B cell (primary cell): ENCODE results near the gene OR7A10.

Experiments
- EZH2 ChIP-seq: IDR thresholded peaks from 2 replicates; pipeline ENCODE4 v1.6.1; 2012; ENCODE audit warnings: borderline replicate concordance, low read depth, mild to moderate bottlenecking, moderate library complexity, low read length; ENCODE audit not compliant: insufficient read depth, poor library complexity, severe bottlenecking
- TF ChIP-seq, protein P1 (sequence below): fragments of 200-600 bp; IDR thresholded peaks from one replicate; pipeline ENCODE4 v1.8.0; 2022; ENCODE audit warnings: antibody characterized with exemption, mild to moderate bottlenecking

DNA sequence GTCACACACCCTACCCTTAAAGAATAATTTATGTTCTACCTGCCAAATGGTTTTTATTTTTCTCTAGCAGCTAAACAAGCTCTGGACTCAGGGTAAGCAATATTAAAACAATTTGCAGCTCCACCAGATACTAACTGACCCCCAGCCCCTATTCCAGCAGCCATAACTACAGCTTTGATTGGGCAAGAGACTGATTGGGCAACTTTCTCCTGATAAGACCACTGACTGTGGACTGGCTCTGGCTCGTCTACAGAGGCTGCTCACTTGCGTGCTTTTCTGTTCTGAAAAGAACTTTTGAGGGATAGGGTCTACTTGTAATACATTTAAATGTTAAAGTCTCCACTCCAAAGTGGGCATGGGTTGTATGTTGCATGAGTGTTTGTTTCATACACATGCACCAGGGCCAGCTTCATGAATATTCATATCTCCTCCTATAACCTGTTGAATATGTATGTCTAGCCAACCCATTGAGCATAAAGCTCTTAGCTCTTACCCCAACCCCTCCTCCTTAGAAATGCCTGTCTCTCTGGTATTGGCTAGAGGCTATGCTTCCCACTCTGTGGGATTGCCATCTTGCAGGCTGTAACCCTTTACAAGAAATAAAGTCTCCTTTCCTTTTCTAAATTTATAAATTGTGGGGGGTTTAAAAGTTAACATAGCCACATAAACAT is 33.6 kb downstream of the OR7A10 start:
- TF ChIP-seq, protein P1, sequence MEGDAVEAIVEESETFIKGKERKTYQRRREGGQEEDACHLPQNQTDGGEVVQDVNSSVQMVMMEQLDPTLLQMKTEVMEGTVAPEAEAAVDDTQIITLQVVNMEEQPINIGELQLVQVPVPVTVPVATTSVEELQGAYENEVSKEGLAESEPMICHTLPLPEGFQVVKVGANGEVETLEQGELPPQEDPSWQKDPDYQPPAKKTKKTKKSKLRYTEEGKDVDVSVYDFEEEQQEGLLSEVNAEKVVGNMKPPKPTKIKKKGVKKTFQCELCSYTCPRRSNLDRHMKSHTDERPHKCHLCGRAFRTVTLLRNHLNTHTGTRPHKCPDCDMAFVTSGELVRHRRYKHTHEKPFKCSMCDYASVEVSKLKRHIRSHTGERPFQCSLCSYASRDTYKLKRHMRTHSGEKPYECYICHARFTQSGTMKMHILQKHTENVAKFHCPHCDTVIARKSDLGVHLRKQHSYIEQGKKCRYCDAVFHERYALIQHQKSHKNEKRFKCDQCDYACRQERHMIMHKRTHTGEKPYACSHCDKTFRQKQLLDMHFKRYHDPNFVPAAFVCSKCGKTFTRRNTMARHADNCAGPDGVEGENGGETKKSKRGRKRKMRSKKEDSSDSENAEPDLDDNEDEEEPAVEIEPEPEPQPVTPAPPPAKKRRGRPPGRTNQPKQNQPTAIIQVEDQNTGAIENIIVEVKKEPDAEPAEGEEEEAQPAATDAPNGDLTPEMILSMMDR = no peak
- no peak for TF ChIP-seq EZH2
